Measurements from ENCODE around the gene KIF4B.

- TF ChIP-seq CTCF (IDR thresholded peaks at IDR 0.05), result no peak
- TF ChIP-seq POLR2A (IDR thresholded peaks at IDR 0.05), result no peak
Observed at GRCh38 chr5:155015239-155015638, 1.7 kb downstream of the KIF4B start.
